GM18507 (cell line): ENCODE measurements around the gene VPS54.
"Not testable (repeated sequence)": the region's sequence is repeated elsewhere in the genome, so short reads cannot be mapped to it uniquely, and the experiment has no call there.

Experiments
- DNase-seq: peaks from one replicate; pipeline ENCODE4 v3.0.0; 2011; ENCODE audit warnings: low read depth; ENCODE audit not compliant: insufficient read length; ENCODE audit errors: extremely low spot score
- FAIRE-seq: peaks from 2 replicates; lab custom pipeline; 2011; peaks lifted over from hg19 to GRCh38; lab: Jason Lieb, UNC

VPS54 gene

GRCh38 chr2:63950414-63950813 lies 68.8 kb downstream of the VPS54 start:
- FAIRE-seq (no peak), DNase-seq (no peak)

DNA sequence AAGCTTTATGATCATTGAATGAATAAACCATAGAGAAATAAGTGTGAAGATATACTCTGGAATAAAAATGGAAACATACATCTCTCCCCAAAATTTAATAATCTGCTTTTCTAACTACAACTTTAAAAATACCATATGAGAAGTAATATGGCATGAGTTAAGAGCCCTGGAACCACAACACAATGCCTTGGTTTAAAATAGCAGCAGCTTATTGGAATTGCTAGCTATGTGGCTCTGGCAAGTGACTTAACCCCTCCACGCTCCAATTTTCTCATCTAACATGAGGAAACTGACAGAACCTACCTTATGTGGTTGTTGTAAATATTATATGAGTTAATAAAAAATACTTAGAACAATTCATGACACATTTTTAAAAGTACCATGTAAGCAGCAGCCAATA lies 76.4 kb downstream of the VPS54 start:
- DNase-seq (no peak), FAIRE-seq (no peak)

- not testable (repeated sequence) for FAIRE-seq, DNase-seq
Observed at GRCh38 chr2:63932104-63932503, 87.1 kb downstream of the VPS54 start.

- FAIRE-seq (no peak), DNase-seq (no peak)
Observed at GRCh38 chr2:63926815-63927214, 92.4 kb downstream of the VPS54 start.

DNA sequence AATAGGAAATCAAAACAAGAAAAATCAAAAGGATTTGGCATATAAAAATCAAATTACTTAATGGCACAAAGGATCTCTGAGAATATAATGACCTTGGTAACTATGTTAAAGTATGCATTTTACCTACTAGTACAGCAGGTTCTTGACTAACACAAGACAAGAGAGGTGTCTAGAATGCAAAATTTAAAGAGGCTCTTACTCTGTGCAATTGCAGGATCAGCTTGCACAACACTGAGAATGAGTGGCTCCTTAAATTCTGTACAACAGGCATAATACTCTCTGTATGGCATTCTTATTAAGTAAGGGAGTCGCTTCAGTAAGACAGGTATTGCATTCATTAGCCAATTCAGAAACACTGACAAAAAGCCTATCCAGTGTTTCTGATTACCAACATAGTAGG lies 104.9 kb downstream of the VPS54 start:
- FAIRE-seq (no peak), DNase-seq (no peak)

GRCh38 chr2:63903003-63903402 lies 116.2 kb downstream of the VPS54 start:
- peak; percentile 8 for DNase-seq
- FAIRE-seq: no peak

DNA sequence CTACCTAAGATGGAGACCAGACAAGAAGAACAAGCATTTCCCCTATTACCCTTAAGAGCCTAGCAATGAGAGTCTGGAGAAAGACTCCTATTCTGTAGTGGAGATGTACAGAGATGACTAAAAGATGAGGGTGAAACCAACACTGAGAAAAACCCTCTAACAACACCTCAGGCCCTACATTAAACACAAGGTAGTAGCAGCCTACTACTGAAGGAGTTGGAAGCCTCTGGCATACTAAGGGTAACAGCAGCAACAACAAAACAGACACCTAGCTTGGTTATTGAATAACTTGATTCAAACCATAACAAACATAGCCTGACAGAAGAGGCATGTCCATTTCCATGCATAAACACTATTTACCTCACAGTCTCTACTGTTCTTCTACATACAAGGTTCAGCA lies 117.1 kb downstream of the VPS54 start:
- DNase-seq (no peak), FAIRE-seq (peak; percentile 49)

DNA sequence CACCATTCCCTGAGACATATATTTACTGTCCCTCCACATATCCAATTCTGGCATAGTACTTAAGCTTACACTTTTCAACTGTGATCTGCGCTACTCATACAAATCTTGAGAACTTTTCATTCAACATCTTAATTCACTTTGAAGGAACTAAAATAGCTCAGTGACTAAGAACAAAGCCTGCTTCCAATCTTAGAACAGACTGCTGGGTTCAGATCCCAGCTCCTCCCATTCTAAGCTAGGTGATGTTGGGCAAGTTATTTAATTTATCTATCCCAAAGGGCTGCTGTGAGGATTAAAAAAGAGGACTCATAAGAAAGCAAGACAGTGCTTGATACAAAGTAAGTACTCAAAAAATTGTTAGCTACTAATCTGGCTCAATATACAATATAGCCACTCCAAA lies 119.6 kb downstream of the VPS54 start:
- no peak for DNase-seq
- no peak for FAIRE-seq

DNA sequence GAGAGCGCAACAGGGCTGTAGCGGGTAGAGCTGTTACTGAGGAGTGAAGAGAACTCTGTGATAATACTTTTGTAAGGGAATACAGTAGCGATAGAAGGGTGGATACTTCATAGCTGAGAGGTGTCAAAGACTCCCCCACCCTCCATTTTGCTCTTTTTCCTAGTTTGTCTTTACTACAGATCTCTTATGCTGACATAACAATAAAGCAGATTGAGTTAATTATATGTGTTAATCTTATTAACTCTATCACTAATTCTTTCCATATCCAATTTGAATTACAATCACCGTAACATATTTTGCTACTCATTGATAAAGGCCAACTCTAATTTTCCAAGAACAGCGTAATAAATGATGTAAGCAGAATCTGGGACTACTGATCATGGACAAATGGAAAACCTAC lies 120.4 kb downstream of the VPS54 start:
- no peak for FAIRE-seq
- DNase-seq: no peak

DNA sequence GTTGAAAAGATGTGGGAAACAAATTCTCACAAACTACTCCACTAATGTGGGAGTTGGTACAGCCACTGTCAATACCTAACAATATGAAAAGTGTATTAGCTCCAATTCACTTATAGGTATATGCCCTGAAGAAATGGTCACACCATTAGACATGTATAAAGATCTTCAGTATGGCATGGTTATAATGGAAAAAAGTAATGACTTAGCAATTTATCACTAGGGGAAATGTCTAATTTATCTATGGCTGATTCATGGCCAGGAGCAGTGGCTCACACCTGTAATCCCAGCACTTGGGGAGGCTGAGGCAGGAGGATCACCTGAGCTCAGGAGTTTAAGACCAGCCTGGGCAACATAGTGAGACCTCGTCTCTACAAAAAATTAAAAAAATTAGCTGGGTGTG lies 125.1 kb downstream of the VPS54 start:
- no peak for FAIRE-seq
- no peak for DNase-seq

DNA sequence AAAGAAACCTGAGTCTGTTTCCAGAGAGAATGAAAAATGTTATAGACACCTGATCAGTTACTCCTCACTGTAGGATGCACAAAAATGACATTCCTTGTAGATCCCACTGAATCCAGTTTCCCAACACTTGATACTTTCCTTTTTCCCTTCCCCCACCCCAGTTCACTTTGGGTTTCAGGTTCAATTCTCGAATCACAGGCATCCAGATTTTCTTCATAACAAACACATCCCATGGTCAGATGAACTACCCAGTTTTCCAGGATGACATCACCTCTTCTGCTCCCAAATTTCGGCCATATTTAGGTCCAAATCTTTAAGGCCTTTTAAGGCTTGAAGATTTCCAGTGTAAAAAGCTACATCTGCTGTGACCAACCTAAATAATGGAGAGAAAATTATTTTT lies 126.1 kb downstream of the VPS54 start:
- FAIRE-seq: no peak
- DNase-seq: no peak

DNA sequence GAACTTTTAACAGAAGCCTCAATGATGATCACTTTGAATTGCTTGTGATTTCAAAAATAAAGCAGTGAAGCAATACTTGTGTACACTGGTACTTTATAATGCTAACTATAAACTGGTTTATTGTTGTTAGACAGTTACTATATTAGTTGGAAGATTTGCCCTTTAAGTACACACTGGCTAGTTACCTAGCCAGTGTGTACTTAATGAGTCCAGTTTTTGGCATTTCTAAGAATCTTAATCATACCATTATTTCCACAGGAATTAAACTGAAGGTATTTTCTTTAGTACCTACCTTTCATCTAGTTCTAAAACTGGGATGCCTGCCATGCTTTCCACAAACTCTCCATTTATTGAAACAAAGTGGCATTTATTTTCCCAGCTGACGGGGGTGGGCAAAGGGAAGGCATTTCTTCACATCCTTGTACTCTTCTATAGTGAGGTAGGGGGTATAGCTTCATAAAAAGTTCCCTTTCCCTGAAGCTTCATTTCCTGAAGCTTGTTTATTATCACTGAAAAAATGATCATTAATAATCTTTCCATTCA lies 127.7 kb downstream of the VPS54 start:
- no peak for FAIRE-seq
- DNase-seq: no peak

- DNase-seq: no peak
- no peak for FAIRE-seq
Observed at GRCh38 chr2:63890678-63891077, 128.6 kb downstream of the VPS54 start.

- DNase-seq (peak; percentile 12), FAIRE-seq (peak; percentile 73)
Observed at GRCh38 chr2:63888490-63889402, 130.5 kb downstream of the VPS54 start.

DNA sequence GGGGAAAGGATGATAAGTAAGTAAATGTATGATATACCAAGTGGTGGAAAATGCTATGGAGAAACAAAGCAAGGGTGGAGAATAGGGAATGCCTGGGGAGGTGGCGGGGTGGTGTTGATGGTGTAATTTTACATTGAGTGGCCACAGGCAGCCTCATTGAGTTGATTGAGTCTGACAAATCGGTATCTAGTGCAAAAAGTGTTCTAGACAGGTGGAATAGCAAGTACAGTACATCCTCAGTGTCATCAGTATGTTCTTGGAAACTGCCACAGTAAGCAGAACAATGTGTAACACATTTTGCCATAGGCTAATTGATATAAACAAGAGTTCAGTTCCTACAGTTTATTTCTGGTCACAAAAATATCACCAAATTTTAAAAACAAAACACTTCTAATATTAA lies 131.2 kb downstream of the VPS54 start:
- FAIRE-seq: no peak
- DNase-seq: no peak

- DNase-seq (no peak), FAIRE-seq (no peak)
Observed at GRCh38 chr2:63886445-63886844, 132.8 kb downstream of the VPS54 start.

- DNase-seq (no peak), FAIRE-seq (no peak)
Observed at GRCh38 chr2:63882395-63883105, 136.7 kb downstream of the VPS54 start.

GRCh38 chr2:63881205-63881604 lies 138.0 kb downstream of the VPS54 start:
- FAIRE-seq (peak; percentile 21), DNase-seq (no peak)

DNA sequence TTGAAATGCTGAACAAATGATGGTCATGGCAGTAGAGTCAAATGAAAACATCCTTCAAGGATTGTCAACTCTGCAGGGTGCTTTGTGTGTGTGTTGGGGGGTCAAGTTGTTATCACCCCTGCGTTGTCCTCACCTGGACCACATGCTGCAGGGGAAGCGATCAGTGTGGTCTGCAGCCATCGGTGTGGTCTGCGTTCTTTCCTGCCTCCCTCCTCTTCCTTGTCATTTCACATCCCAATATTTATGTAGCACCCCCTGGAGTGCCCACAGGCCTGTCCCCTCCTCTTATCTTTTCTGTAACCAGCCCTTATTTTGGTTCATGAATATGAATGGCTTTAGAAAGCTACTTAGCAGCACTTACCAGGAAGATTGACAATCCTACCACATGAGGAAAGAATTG lies 138.6 kb downstream of the VPS54 start:
- FAIRE-seq (no peak), DNase-seq (no peak)

DNA sequence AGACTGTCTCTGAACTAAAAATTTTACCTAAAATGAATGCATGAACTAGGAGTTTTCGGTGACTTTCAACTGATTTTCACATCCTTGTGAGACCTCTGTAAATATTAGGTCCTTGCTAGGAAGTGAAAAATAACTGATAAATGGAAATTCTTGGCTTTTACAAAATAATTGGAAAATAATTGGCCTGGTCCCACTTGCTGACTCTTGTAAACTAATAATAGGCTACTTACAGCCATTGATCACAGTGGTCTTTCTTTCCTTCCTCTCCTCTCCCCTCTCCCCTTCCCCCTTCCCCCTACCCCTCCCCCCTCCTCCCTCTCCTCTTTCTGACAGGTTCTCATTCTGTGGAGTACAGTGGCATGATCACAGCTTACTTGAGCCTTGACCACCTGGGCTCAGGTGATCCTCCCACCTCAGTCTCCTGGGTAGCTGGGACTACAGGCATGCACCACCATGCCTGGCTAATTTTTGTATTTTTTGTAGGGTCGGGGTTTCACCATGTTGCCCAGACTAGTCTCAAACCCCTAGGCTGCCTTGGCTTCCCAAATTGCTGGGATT lies 139.3 kb downstream of the VPS54 start:
- DNase-seq (no peak), FAIRE-seq (no peak)
